Measurements from ENCODE around the gene N4BP2.

DNA sequence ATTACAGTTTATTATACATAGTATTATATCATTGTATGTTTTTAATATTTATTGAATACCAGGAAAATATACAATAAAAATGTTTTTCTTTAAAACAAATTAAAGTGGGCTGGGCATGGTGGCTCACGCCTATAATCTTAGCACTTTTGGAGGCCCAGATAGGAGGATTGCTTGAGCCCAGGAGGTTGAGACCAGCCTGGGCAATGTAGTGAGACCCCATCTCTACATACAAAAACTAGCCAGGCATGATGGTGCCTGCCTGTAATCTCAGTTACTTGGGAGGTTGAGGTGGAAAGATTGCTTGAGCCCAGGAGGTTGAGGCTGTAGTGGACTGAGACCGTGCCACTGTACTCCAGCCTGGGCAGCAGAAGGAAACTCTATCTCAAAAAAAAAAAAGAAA is 40.6 kb upstream of the N4BP2 start:
- TF ChIP-seq EP300 (IDR thresholded peaks at IDR 0.05) (no peak), POLR2AphosphoS5 (IDR thresholded peaks at IDR 0.05) (no peak), POLR2A (IDR thresholded peaks at IDR 0.05; ENCODE audit: low read depth) (no peak)
- TF ChIP-seq, protein P1, sequence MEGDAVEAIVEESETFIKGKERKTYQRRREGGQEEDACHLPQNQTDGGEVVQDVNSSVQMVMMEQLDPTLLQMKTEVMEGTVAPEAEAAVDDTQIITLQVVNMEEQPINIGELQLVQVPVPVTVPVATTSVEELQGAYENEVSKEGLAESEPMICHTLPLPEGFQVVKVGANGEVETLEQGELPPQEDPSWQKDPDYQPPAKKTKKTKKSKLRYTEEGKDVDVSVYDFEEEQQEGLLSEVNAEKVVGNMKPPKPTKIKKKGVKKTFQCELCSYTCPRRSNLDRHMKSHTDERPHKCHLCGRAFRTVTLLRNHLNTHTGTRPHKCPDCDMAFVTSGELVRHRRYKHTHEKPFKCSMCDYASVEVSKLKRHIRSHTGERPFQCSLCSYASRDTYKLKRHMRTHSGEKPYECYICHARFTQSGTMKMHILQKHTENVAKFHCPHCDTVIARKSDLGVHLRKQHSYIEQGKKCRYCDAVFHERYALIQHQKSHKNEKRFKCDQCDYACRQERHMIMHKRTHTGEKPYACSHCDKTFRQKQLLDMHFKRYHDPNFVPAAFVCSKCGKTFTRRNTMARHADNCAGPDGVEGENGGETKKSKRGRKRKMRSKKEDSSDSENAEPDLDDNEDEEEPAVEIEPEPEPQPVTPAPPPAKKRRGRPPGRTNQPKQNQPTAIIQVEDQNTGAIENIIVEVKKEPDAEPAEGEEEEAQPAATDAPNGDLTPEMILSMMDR (IDR thresholded peaks at IDR 0.05) = no peak

Data from esophagus muscularis mucosa (tissue), 4 donors.